GM12892 (cell line): ENCODE results near the gene DRGX.

Source experiments
- DNase-seq: peaks from one replicate; pipeline ENCODE4 v3.0.0; 2011; ENCODE audit not compliant: insufficient read length
- FAIRE-seq: peaks from 2 replicates; lab custom pipeline; 2011; peaks lifted over from hg19 to GRCh38; lab: Jason Lieb, UNC
- POLR2A ChIP-seq: IDR thresholded peaks from 2 replicates; pipeline ENCODE4 v1.6.1; 2011; ENCODE audit warnings: low read depth, low read length, control low read depth
- POLR2AphosphoS5 ChIP-seq: IDR thresholded peaks from 2 replicates; pipeline ENCODE4 v1.6.1; 2011; ENCODE audit warnings: low read depth, low read length, control low read depth
- TAF1 ChIP-seq: IDR thresholded peaks from 2 replicates; pipeline ENCODE4 v1.6.1; 2011; ENCODE audit warnings: low read depth, mild to moderate bottlenecking, control low read depth, low read length, borderline replicate concordance

Gene DRGX

DNA sequence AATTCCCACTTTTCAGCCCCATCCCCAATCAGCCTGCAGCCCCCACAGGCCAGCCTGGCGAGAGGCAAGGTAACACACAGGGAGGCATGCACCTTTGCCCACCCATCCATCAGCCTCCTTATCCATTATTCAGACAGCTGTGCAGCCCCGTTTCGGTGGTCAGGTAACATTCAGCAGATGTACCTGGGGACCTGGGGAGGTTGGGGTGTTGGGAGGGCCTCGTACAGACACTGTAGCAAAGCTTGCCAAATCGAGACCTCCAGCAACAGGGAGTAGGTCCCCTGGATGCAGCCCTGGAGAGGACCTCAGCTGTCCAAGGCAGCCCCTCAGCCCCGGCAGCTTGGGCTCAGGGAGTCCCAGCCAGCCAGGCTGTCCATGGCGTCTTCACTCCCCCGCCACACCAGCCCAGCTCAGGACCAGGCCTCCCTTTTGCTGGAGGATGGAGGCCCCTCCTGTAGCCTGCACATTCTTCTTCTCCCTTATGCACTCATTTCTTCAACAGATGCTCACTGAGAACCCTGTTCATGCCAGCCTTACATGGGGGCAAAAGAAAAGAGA lies 8.5 kb upstream of the DRGX start:
- no peak for TF ChIP-seq POLR2A
- TF ChIP-seq TAF1: no peak
- no peak for TF ChIP-seq POLR2AphosphoS5
- FAIRE-seq (no peak), DNase-seq (no peak)

DNA sequence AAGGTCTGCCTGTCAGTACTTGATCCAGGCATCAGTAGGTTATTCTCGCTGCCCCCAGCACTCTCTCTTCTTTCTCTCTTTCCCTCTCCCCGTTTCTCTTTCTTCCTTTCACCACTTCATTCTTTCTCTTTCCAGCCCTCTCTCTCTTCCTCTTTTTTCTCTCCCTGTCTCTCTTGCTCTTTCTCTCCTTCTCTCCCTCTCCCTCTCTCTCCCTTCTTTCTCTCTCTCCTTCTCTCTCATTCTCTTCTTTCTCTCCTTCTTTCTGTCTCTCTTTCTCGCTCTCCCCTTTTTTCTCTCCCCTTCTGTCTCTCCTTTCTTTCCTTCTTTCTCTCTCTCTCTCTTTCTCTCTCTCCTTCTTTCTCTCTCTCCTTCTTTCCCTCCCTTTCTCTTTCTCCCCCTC lies 7.5 kb upstream of the DRGX start:
- FAIRE-seq (no peak), DNase-seq (no peak)
- TF ChIP-seq POLR2A: no peak
- TF ChIP-seq TAF1: no peak
- no peak for TF ChIP-seq POLR2AphosphoS5

- TF ChIP-seq POLR2A (no peak), POLR2AphosphoS5 (no peak), TAF1 (no peak)
- FAIRE-seq (no peak), DNase-seq (no peak)
These were observed 4.5 kb upstream of the DRGX start for GRCh38 chr10:49400365-49400764.

GRCh38 chr10:49398986-49399385 lies 3.1 kb upstream of the DRGX start:
- no peak for FAIRE-seq

GRCh38 chr10:49398000-49398861 lies 2.3 kb upstream of the DRGX start:
- TF ChIP-seq TAF1 (no peak), POLR2AphosphoS5 (no peak), POLR2A (no peak)
- no peak for FAIRE-seq
- peak; percentile 59 for DNase-seq

More at GRCh38 chr10:49398986-49399385, 3.1 kb upstream of the DRGX start:
- TF ChIP-seq POLR2AphosphoS5: no peak
- TF ChIP-seq POLR2A: no peak
- no peak for TF ChIP-seq TAF1
- DNase-seq: no peak

DNA sequence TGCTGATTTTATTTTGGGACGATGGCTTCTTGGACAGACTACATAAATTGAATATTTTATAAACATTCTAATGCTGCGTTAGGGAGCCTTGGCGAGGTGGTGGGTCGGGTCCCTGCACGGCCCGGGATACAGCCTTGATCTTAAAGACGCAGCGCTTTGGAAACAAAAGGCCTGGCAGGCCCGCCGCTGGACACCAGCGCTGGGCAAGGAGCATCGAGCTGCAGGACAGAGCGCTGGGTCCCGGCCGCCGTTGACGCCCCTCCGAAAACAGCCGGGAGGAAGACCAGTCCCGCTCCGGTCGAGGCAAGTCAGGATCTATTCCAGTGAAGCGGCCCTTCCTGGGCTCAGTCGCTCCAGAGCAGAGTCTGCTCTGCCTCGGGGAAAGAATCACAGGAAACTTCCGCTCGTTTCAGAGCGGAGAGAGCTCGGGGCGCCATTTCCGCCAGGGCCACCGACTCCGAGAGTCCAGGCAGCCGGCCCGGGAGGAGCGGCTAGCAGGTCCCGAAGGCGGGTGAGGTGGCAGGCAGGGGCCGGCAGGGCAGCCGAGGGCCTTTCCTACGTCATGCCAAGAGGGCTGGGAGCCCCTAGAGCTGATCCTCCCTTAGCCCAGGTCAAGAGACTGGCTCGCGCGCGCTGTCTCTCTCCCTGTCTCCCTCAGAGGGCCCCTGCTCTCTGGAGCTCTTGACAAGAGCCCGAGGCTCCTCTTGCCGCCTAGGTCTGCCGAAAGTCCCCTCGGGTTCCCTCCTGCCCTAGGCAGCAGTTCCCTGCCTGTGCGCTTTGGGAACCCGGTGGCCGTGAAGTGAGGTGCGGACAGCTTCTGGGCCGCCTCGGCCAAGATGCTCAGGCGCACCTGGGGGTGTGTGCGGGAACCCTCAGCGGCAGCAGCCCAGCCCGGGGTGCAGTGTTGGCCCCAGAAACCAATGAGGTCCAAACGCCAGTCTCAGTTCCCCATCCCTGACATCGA lies 1.4 kb upstream of the DRGX start:
- TF ChIP-seq TAF1 (no peak), POLR2A (no peak), POLR2AphosphoS5 (no peak)
- FAIRE-seq: no peak
- no peak for DNase-seq

- DNase-seq (no peak), FAIRE-seq (no peak)
- no peak for TF ChIP-seq TAF1
- no peak for TF ChIP-seq POLR2A
- TF ChIP-seq POLR2AphosphoS5: no peak
These were observed 744 bp upstream of the DRGX start for GRCh38 chr10:49396666-49396999.

GRCh38 chr10:49394933-49395740 lies 752 bp downstream of the DRGX start:
- FAIRE-seq (no peak), DNase-seq (no peak)
- TF ChIP-seq POLR2AphosphoS5 (no peak), TAF1 (no peak), POLR2A (no peak)

DNA sequence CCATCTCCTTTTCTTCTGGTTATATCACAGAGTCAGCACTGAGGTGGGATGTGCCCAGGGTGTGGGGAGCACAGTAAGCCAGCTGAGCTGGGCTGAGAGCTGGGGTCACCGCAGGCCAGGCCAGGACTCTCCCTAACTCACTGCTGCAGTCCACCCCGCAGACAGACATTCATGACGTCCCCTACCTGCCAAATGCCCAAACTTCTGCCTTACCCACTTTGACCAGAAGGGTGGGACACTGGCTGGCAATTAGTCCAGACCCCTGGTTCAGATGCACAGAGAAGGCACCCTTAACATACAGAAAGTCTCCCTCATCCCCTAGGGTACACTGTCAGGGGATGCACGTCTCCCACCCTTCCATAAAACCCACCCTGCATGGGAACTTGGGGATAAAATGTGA lies 2.1 kb downstream of the DRGX start:
- no peak for DNase-seq
- TF ChIP-seq TAF1 (no peak), POLR2AphosphoS5 (no peak), POLR2A (no peak)
- FAIRE-seq: no peak

GRCh38 chr10:49393301-49393700 lies 2.6 kb downstream of the DRGX start:
- no peak for TF ChIP-seq POLR2AphosphoS5
- no peak for TF ChIP-seq TAF1
- no peak for TF ChIP-seq POLR2A
- DNase-seq (no peak), FAIRE-seq (no peak)

DNA sequence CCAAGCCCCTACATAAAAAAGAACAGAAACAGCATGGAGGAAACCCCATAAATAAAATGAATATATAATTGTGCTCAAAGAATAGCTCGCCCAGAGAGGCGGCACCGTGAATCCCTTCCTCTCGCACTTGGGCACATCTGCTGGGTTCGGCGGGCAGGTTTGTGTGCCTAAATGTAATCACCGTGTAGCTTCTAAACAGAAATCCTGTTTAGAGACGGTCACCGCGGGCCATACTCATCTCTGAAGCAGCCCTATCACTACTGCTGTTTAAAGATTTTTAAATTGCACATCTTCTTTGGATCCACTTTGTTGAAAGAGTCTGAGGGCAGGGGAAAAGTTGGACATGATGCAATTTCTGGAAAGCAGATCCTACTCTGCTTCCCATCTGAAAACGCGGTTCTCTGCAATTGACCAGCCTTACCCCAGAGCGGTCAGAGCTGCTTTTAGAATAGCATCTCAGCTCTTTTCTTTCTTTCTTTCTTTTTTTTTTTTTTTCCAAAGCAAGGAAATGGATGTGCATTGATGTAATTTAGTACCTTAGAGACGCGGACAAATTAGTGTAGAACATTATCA lies 6.4 kb downstream of the DRGX start:
- no peak for DNase-seq
- no peak for FAIRE-seq
- TF ChIP-seq POLR2AphosphoS5 (no peak), POLR2A (no peak), TAF1 (no peak)
